Uterus (tissue), 4 donors: ENCODE measurements around the gene TBC1D1. TPM values are rescaled to one million over a fixed set of nuclear protein-coding genes. Genes with fewer than 3 reads are reported as not detected.

Experiments used
- DNase-seq, 2 donors: peaks; one replicate each; pipeline ENCODE4 v3.0.0-alpha.2; 2019 to 2020
- H3K27ac ChIP-seq, 2 donors: fragments of 200-600 bp; sonication (generic); 1 replicate in 1 of 2; 2 replicates in 1 of 2; pipeline ENCODE4 v1.5.1; 2016 to 2018
- H3K27me3 ChIP-seq, 2 donors: fragments of 200-600 bp; sonication (generic); one replicate each; pipeline ENCODE4 v1.5.1; 2018 to 2019; ENCODE audit warnings: control low read depth in 1 of 2
- H3K36me3 ChIP-seq, 2 donors: fragments of 200-600 bp; sonication (generic); one replicate each; pipeline ENCODE4 v1.5.1; 2019; ENCODE audit warnings: control low read depth in 1 of 2
- H3K4me1 ChIP-seq, 2 donors: fragments of 200-600 bp; sonication (generic); one replicate each; pipeline ENCODE4 v1.5.1; 2018 to 2019; ENCODE audit warnings: control low read depth in 1 of 2
- H3K4me3 ChIP-seq, 2 donors: fragments of 200-600 bp; sonication (generic); 1 replicate in 1 of 2; 2 replicates in 1 of 2; pipeline ENCODE4 v1.5.1; 2018 to 2019; ENCODE audit warnings: mild to moderate bottlenecking in 1 of 2
- H3K9me3 ChIP-seq, 2 donors: fragments of 200-600 bp; sonication (generic); one replicate each; pipeline ENCODE4 v1.5.1; 2019; ENCODE audit warnings: control low read depth in 1 of 2
- CTCF ChIP-seq, 4 experiments: fragments of 200-600 bp in 2 of 4; fragments of 450-650 bp in 2 of 4; sonication (generic) in 2 of 4; IDR thresholded peaks; one replicate each; pipeline ENCODE4 v1.5.1; 2016 to 2019; ENCODE audit warnings: antibody characterized with exemption in 4 of 4, mild to moderate bottlenecking in 2 of 4, moderate library complexity in 1 of 4
- POLR2A ChIP-seq, 2 donors: fragments of 450-650 bp; IDR thresholded peaks; one replicate each; pipeline ENCODE4 v1.6.1; 2016; ENCODE audit warnings: antibody characterized with exemption in 2 of 2, mild to moderate bottlenecking in 1 of 2, moderate library complexity in 1 of 2
- intact Hi-C: fragments of 100-400 bp; cut with DNase I; formaldehyde crosslinking; loops from one replicate; pipeline ENCODE4 v1.15.1; 2023; ENCODE audit warnings: low total_unique reads
- total RNA-seq, 4 donors: library from RNA; depleted of rRNA in 3 of 4; stranded (reverse); fragments of >200 nt in 3 of 4; gene quantifications; one replicate each; pipeline versions ENCODE4 v1.1.0 to v1.2.4, GENCODE V29; 2014 to 2023
- donor health status: DM: yes; HTN: yes; CAD: no.

The TBC1D1 gene
- total RNA-seq, 4 donors from 2014 or later: 172 to 402 (median 236) TPM

GRCh38 chr4:37902738-37903693, 12.1 kb downstream of the TBC1D1 start:
- DNase-seq: no peak
- H3K36me3 ChIP-seq: no peaks in the 10 kb centered on the region
- H3K4me1 ChIP-seq: peaks cover 3 to 4% of the 10 kb centered on the region in 2 donors
- TF ChIP-seq CTCF (IDR thresholded peaks at IDR 0.05): no peak
- no peak for TF ChIP-seq POLR2A (IDR thresholded peaks at IDR 0.05)
- no peaks in the 10 kb centered on the region for H3K27me3 ChIP-seq
- H3K9me3 ChIP-seq: no peaks in the 10 kb centered on the region
- intact Hi-C loops: no loop called here
- H3K4me3 ChIP-seq: no peak overlapping the region
- peak overlapping the region in 1 of 2 donors; percentile 34 for H3K27ac ChIP-seq

GRCh38 chr4:37903901-37904300, 13.0 kb downstream of the TBC1D1 start:
- H3K4me1 ChIP-seq: peaks cover 5 to 8% of the 10 kb centered on the region in 2 donors
- no peak for TF ChIP-seq POLR2A (IDR thresholded peaks at IDR 0.05)
- no peak for TF ChIP-seq CTCF (IDR thresholded peaks at IDR 0.05)
- H3K9me3 ChIP-seq: no peaks in the 10 kb centered on the region
- no peak overlapping the region for H3K4me3 ChIP-seq
- no peak for DNase-seq
- H3K36me3 ChIP-seq: no peaks in the 10 kb centered on the region
- peak overlapping the region in 1 of 2 donors; percentile 34 for H3K27ac ChIP-seq
- no peaks in the 10 kb centered on the region for H3K27me3 ChIP-seq
- intact Hi-C loops: no loop called here

- TF ChIP-seq POLR2A (IDR thresholded peaks at IDR 0.05) (no peak), CTCF (IDR thresholded peaks at IDR 0.05) (no peak)
- DNase-seq: no peak
- H3K4me1 ChIP-seq: peaks cover 5 to 8% of the 10 kb centered on the region in 2 donors
- H3K9me3 ChIP-seq: no peaks in the 10 kb centered on the region
- no peaks in the 10 kb centered on the region for H3K36me3 ChIP-seq
- intact Hi-C loops: no loop called here
- no peaks in the 10 kb centered on the region for H3K27me3 ChIP-seq
- H3K4me3 ChIP-seq: no peak overlapping the region
- H3K27ac ChIP-seq: peak overlapping the region in 1 of 2 donors; percentile 34
These were observed 13.9 kb downstream of the TBC1D1 start for GRCh38 chr4:37904824-37905223.

- H3K4me1 ChIP-seq: peaks cover 8% of the 10 kb centered on the region in 2 donors
- TF ChIP-seq POLR2A (IDR thresholded peaks at IDR 0.05): no peak
- no peak for TF ChIP-seq CTCF (IDR thresholded peaks at IDR 0.05)
- H3K27ac ChIP-seq: no peak overlapping the region
- no peaks in the 10 kb centered on the region for H3K9me3 ChIP-seq
- H3K36me3 ChIP-seq: no peaks in the 10 kb centered on the region
- no peaks in the 10 kb centered on the region for H3K27me3 ChIP-seq
- intact Hi-C loops: no loop called here
- H3K4me3 ChIP-seq: no peak overlapping the region
- DNase-seq: no peak
These were observed 14.8 kb downstream of the TBC1D1 start for GRCh38 chr4:37905533-37906169.
